HepG2 (cell line): ENCODE results near the gene TWNK. TPM values are rescaled to one million over a fixed set of nuclear protein-coding genes. Genes with fewer than 3 reads are reported as not detected.
A peak's percentile ranks its signal among the peaks of the same experiment; 100 is the strongest.

Experiments used
- ARNT2 ChIP-seq: sonication (generic); formaldehyde crosslinking; IDR thresholded peaks from 2 replicates; pipeline ENCODE4 v1.8.0; 2022; ENCODE audit warnings: mild to moderate bottlenecking, low read depth, missing genetic modification reagents, moderate library complexity
- MTERF4 ChIP-seq: sonication (generic); formaldehyde crosslinking; IDR thresholded peaks from 2 replicates; pipeline ENCODE4 v1.8.0; 2023; ENCODE audit warnings: mild to moderate bottlenecking, missing genetic modification reagents
- PPARG ChIP-seq: conservative IDR thresholded peaks from 2 replicates; pipeline ENCODE4 v1.6.1; 2016; ENCODE audit warnings: missing biosample characterization, missing genetic modification reagents
- RARG ChIP-seq: sonication (generic); formaldehyde crosslinking; IDR thresholded peaks from 2 replicates; pipeline ENCODE4 v1.4.0; 2020; ENCODE audit warnings: low read depth, mild to moderate bottlenecking, missing genetic modification reagents
- SETDB1 ChIP-seq: sonication (generic); formaldehyde crosslinking; IDR thresholded peaks from 2 replicates; pipeline ENCODE4 v1.5.1; 2020; ENCODE audit warnings: missing genetic modification reagents, mild to moderate bottlenecking, borderline replicate concordance
- SMAD1 ChIP-seq: sonication (generic); formaldehyde crosslinking; IDR thresholded peaks from 2 replicates; pipeline ENCODE4 v1.4.0; 2020; ENCODE audit warnings: missing genetic modification reagents, low read depth, mild to moderate bottlenecking, borderline replicate concordance
- THAP9 ChIP-seq: sonication (generic); formaldehyde crosslinking; IDR thresholded peaks from 2 replicates; pipeline ENCODE4; 2020; ENCODE audit warnings: missing genetic modification reagents, mild to moderate bottlenecking, borderline replicate concordance
- XBP1 ChIP-seq: sonication (generic); formaldehyde crosslinking; IDR thresholded peaks from 2 replicates; pipeline ENCODE4 v1.5.0; 2020; ENCODE audit warnings: missing genetic modification reagents
- YEATS4 ChIP-seq: sonication (generic); formaldehyde crosslinking; IDR thresholded peaks from 2 replicates; pipeline ENCODE4 v1.4.0; 2020; ENCODE audit warnings: missing genetic modification reagents, borderline replicate concordance
- ZNF20 ChIP-seq: sonication (generic); formaldehyde crosslinking; IDR thresholded peaks from 2 replicates; pipeline ENCODE4 v1.4.0; 2020; ENCODE audit warnings: mild to moderate bottlenecking, moderate library complexity, missing genetic modification reagents
- ZNF280D ChIP-seq: sonication (generic); formaldehyde crosslinking; IDR thresholded peaks from 2 replicates; pipeline ENCODE4 v1.5.1; 2020; ENCODE audit warnings: mild to moderate bottlenecking, missing genetic modification reagents
- ZNF512 ChIP-seq: sonication (generic); formaldehyde crosslinking; IDR thresholded peaks from 2 replicates; pipeline ENCODE4 v1.4.0; 2020; ENCODE audit warnings: mild to moderate bottlenecking, missing genetic modification reagents
- ZNF75D ChIP-seq: sonication (generic); formaldehyde crosslinking; IDR thresholded peaks from 2 replicates; pipeline ENCODE4 v1.8.1; 2023; ENCODE audit warnings: missing genetic modification reagents, mild to moderate bottlenecking, borderline replicate concordance
- polyA plus RNA-seq, 8 experiments: library from polyadenylated mRNA; depleted of rRNA in 3 of 8; stranded (reverse) in 7 of 8; unstranded in 1 of 8; fragments of >200 nt; fragmentation: Illumina TruSeq in 4 of 8; extraction: Trizol in 4 of 8; gene quantifications; 2 replicates each; pipeline versions ENCODE4 v1.2.1 to v1.2.3, GENCODE V29; 2011 to 2016; ENCODE audit warnings: low read depth in 4 of 8, missing spikeins in 1 of 8, mixed read lengths in 1 of 8; ENCODE audit not compliant: insufficient read depth in 1 of 8
- total RNA-seq, 5 experiments: library from RNA; depleted of rRNA; stranded (reverse); fragments of >200 nt; fragmentation: Illumina TruSeq; extraction: Trizol; gene quantifications; 2 replicates each; pipeline ENCODE4 v1.2.3, GENCODE V29; 2016; ENCODE audit warnings: low read depth in 1 of 5
- TF ChIP-seq, protein P1 (sequence below): sonication (generic); formaldehyde crosslinking; IDR thresholded peaks from 2 replicates; pipeline ENCODE4 v1.4.0; 2020; ENCODE audit warnings: missing genetic modification reagents
- TF ChIP-seq, protein P2 (sequence below): sonication (generic); formaldehyde crosslinking; IDR thresholded peaks from 2 replicates; pipeline ENCODE4 v1.4.0; 2020; ENCODE audit warnings: missing genetic modification reagents; ENCODE audit errors: not compliant biosample characterization

TWNK gene
- total and polyA plus RNA-seq, 2 of the 13 experiments (the other 11 are each of a cell fraction or from before 2014, with no cell fraction given), result 10.7 to 16.5 TPM

DNA sequence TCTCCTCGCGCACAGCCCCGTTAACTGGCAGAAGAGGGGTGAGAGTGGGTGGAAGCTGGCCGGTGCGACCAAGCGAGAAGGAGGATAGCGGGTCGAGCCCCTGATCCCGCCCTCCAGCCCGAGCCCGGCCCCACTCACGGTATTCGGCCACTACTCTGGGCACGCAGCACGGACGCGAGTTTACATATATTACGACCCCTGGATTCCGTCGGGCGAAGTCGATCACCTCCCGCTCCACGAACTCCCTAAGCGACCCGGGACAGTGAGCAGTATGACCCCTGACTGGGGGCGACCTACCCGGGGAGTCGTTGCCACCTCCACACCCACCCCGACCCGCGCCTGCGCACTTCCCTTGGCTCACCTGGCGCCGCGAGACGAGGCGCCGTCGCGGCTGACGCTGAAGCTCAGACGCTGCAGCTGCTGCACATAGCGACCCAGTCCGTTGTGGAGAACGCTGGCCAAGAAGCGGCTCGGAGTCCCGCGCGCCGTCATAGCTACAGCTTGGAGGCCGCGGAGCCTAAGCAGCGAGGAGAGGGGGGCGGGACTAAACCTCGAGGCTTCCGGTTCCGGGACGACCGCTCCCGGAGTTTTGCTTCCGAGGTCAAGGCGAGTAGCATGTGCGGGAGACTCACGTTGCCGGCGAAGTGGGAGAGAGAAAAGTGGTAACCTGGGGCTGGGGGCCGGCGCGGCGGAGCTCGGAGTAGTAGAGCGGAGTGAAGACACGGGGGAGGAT lies at the start of gene TWNK, which contains the start of gene MRPL43 (continued):
- peak; percentile 72; the same call in 1 of the 2 replicates for TF ChIP-seq MTERF4 (CRISPR knock-in tag)
- TF ChIP-seq, protein P1, sequence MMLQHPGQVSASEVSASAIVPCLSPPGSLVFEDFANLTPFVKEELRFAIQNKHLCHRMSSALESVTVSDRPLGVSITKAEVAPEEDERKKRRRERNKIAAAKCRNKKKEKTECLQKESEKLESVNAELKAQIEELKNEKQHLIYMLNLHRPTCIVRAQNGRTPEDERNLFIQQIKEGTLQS (CRISPR knock-in tag), result peak; percentile 45; the same call in 1 of the 2 replicates
- TF ChIP-seq ARNT2 (CRISPR knock-in tag), result peak; percentile 70; the same call in 1 of the 2 replicates
- TF ChIP-seq ZNF20 (CRISPR knock-in tag), result peak; percentile 33; the same call in 1 of the 2 replicates
- TF ChIP-seq RARG, result no peak
- TF ChIP-seq XBP1 (CRISPR knock-in tag), result 0 out of 2 replicates have a peak, but pooled peaks have one; percentile 42
- no peak for TF ChIP-seq PPARG
- TF ChIP-seq ZNF280D (CRISPR knock-in tag), result no peak
- TF ChIP-seq THAP9 (CRISPR knock-in tag), result peak; percentile 86; the same call in 1 of the 2 replicates
- no peak for TF ChIP-seq ZNF75D (CRISPR knock-in tag)
- peak; percentile 29; the same call in 1 of the 2 replicates for TF ChIP-seq YEATS4
- no peak for TF ChIP-seq ZNF512 (CRISPR knock-in tag)
- TF ChIP-seq, protein P2, sequence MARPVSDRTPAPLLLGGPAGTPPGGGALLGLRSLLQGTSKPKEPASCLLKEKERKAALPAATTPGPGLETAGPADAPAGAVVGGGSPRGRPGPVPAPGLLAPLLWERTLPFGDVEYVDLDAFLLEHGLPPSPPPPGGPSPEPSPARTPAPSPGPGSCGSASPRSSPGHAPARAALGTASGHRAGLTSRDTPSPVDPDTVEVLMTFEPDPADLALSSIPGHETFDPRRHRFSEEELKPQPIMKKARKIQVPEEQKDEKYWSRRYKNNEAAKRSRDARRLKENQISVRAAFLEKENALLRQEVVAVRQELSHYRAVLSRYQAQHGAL (CRISPR knock-in tag), result no peak
- TF ChIP-seq SMAD1 (CRISPR knock-in tag), result no peak; the same call in 1 of the 2 replicates
- no peak for TF ChIP-seq SETDB1 (CRISPR knock-in tag)
